GM19239 (cell line): ENCODE results near the gene CUX1.
"Not testable (repeated sequence)": the region's sequence is repeated elsewhere in the genome, so short reads cannot be mapped to it uniquely, and the experiment has no call there.

Experiments used
- DNase-seq: peaks from one replicate; pipeline ENCODE4 v3.0.0; 2011; ENCODE audit warnings: low spot score; ENCODE audit not compliant: insufficient read length
- FAIRE-seq: peaks from 2 replicates; lab custom pipeline; 2011; peaks lifted over from hg19 to GRCh38; lab: Jason Lieb, UNC

Gene CUX1

DNA sequence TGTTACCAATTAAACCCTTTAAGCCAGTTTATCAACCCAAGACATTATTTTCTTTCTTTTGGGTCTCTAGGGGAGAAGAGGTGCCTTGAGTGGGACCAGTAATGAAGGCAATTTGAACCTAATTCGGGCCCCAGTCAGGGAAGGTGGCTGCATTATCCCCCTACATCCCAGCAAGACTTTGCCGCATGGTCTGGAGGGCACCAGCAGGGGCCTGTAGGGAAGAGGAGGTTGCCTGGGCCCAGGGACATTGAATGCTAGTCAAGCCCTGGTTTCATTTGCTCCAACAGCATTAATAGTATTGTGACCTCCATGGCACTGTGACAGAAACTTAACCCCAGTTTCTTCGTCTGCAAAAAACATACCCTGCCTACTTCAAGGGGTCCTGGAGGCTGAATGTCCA is 108.8 kb downstream of the CUX1 start:
- DNase-seq (no peak), FAIRE-seq (no peak)

DNA sequence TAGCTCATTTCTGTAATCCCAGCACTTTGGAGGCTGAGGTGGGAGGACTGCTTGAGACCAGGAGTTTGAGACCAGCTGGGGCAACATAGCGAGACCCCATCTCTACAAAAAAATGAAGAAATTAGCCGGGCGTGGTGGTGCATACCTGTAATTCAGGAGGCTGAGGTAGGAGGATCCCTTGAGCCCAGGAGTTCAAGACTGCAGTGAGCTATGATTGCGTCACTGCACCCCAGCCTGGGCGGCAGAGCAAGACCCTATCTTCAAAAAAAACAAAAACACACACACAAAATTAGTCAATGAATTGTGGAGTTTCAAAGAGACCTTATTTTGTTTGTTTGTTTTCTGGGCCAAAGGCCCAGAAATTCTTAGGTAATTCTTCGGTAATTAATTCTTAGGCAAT is 110.0 kb downstream of the CUX1 start:
- DNase-seq (no peak), FAIRE-seq (no peak)

DNA sequence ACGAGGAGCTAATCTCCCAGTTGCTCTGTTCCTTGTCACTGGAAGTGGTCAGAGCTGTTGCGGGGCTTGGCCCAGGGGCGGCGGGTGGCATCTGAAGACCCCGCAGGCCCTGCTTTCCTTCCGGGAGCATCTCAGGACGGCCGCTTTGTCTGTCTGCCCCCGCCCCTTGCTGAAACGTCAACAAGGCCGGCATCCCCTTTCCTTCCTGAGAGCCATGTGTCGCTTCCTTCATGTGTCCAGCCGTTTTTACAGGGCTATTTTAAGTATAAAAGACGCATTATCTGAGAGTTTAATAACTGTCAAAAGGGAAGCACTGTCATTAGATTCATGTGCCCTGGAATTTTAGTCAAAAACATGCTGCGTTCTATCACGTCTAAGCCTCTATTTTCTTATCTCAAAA is 110.4 kb downstream of the CUX1 start:
- DNase-seq (no peak), FAIRE-seq (no peak)

DNA sequence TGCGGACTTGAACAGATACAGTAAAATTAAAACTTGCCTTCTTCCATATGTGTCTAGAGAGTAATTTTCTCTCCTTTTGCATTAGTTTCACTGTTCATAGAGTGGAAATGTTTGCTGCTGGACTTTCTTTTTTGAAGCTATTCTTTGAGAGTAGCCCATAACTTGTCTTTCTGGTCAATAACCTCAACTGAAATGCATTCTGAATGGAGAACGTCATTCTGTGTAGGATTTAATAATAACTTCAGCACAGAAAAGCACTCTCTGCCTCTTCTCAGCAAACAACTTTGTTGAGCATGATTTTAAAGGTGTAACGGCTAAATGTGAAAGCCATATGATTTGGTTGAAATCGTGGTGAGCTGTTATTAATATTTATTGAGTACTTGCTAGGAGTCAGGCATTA is 111.8 kb downstream of the CUX1 start:
- no peak for FAIRE-seq
- no peak for DNase-seq

GRCh38 chr7:101929911-101930310 is 112.5 kb downstream of the CUX1 start:
- not testable (repeated sequence) for FAIRE-seq, DNase-seq

DNA sequence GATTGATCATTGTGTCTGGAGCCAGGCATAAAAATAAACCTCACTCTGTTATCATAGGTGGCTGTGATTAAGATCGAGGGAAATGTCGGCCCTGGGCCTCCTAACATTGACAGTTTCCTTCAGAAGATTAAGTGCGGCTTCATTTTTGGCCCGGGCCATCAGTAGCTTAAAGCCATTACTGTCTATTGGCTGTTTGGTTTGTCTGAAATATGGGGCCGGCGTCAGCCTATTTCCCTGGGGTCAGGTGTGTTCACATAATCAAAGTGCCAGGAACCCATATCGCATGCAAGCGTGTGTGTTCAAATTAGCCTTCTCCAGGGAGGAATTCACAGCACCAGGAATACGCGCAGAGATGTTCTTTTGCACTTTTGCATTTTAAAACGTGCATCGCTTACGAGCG is 114.7 kb downstream of the CUX1 start:
- DNase-seq (no peak), FAIRE-seq (no peak)

GRCh38 chr7:101933028-101933427 is 115.6 kb downstream of the CUX1 start:
- no peak for DNase-seq
- FAIRE-seq: no peak

GRCh38 chr7:101933688-101934121 is 116.3 kb downstream of the CUX1 start:
- FAIRE-seq: peak; percentile 81
- DNase-seq: no peak

DNA sequence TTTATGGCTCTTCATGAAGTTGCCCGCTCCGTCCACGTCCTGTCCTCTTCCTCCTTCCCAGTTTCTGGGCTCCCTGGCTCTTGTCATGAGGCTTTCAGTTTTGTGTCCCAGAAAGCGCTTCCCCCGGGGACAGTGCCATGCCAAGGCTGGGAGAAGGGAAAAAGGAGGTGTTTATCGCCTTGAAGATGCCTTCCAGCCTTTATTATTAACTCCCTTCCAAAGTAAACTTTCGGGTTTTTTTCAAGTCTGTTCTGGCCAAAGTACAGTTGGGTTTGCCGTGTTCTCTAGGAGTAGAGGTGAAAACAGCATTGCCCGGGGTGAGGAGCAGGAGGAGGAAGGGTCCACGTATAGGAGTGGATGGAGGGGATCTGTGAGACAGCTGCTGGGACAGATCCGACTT is 117.2 kb downstream of the CUX1 start:
- FAIRE-seq (no peak), DNase-seq (no peak)

DNA sequence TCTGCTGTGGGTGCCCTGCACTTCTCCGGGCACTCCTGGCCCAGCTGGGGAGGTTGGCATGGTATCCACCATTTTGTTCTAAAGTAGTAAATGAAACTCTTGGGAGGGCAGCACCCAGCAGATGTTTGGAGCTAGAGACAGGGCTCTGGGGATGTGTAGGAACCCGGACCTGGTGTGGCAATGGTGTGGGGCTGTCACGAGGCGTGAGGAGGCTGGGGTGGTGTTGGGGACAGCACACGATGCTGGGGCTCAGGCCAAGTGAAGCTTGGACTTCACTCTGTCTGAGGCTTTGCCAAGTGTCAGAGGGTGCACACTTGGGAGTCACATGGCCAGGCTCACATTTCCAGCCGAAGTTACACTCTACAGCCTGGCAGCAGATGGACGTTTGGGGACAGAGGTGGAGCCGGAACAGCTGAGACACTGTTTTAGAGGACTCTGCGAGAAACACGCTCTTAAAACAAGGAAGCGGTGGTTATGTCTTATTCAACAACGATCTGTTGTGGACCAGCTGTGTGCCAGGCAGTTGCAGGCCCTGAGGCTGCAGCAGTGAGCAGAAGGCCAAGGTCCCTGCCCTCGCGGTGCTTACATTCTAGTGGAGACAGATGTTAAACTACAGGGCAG is 118.2 kb downstream of the CUX1 start:
- FAIRE-seq: no peak
- no peak for DNase-seq

- DNase-seq: no peak
- no peak for FAIRE-seq
These were observed 118.8 kb downstream of the CUX1 start for GRCh38 chr7:101936223-101936610.

DNA sequence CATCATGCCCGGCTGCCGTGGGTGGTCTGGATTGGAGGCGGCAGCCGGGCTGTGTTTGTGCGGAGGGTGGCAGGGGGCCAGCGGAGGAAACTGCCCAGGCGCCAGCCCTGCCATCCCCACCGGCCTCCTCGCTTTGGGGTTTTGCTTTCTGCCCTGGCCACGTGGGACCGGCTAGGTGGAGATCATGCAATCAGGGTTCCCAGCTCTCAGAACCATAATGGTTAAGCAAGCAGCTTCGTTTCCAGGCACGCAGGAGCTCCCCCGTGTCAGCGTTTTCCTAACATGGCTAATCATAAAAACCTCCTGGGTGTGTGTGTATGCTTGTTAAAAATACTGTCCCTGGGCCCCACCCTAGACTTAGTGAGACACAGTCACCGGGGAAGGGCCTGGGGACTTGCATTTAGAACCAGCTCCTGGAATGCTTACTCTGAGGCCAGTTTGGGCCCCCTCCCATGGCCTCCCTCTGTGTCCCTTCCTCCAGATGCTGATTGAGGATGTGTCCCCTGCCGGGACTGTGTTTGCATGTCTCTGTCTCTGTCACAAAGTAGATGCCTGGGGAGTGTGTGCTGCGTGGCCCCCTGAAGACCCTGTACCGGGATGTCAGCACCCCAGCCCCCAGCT is 119.3 kb downstream of the CUX1 start:
- FAIRE-seq (no peak), DNase-seq (no peak)

DNA sequence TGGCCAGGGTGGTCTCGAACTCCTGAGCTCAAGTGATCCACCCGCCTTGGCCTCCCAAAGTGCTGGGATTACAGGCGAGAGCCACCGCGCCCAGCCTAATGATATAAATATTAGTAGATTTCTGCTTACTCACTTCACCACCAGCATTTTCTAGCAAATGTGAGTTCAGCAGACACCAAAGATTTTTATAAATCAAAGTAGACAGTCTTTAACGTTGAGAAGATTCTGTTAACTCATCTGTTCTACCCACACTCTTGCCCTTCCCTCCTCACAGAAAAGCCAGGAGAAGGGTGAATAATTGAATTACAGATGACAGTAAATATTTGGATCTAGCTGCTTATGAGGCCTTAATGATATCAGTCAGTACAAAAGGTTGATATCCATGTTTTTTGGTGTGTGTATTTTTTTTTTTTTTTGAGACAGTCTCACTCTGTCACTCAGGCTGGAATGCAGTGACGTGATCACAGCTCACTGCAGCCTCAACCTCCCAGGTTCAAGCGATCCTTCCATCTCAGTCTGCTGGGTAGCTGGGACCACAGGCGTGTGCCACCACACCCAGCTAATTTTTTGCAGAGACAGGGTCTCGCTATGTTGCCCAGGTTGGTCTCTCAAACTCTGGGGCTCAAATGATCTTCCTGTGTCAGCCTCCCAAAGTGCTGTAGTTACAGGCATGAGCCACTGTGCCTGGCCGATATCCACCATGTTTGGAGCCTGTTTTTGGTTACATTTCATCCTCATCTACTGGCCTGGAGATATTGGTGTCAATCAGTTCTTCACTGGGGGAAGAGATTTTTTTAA is 120.5 kb downstream of the CUX1 start:
- FAIRE-seq: no peak
- no peak for DNase-seq

DNA sequence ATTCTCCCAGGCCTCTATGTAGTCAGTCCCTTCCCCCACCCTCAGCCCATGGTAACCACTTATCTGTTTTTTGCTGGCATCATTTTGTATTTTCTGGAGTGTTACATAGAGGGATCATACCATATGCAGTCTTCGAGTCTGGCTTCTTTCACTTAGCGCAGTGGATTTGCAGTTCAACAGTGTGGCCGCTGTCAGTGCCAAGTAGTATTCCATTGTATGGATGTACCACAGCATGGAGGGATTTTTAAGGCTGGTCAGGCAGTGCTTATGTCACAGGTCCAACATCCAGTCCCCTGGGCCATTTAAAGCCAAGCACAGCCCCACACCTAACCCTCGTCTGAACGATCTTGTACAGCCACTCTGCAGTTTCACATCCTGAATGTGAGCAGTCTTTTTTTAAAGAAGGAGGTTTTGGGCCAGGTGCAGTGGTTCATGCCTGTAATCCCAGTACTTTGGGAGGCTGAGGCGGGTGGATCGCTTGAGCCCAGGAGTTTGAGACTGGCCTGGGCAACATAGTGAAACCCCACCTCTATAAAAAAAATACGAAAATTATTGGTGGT is 121.8 kb downstream of the CUX1 start:
- DNase-seq: no peak
- peak; percentile 57 for FAIRE-seq

DNA sequence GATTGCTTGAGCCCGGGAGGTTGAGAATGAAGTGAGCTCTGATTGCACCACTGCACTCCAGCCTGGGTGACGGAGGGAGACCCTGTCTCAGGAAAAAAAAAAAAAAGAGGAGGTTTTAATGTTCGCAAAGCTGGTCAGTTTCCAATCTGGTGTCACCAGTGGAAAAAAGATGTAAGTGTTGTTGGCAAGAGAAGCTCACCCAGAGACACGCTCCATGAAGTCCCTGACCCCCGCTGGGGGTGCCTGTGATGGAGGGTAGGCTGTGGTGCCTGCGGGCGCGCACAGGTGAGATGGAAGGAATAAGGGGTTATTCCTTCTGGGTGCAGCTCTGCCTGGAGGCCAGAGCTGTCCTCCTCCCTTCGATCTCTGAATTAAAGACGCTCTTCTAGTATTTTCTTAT is 122.7 kb downstream of the CUX1 start:
- no peak for DNase-seq
- no peak for FAIRE-seq

- FAIRE-seq (no peak), DNase-seq (no peak)
These were observed 123.4 kb downstream of the CUX1 start for GRCh38 chr7:101940830-101941229.

DNA sequence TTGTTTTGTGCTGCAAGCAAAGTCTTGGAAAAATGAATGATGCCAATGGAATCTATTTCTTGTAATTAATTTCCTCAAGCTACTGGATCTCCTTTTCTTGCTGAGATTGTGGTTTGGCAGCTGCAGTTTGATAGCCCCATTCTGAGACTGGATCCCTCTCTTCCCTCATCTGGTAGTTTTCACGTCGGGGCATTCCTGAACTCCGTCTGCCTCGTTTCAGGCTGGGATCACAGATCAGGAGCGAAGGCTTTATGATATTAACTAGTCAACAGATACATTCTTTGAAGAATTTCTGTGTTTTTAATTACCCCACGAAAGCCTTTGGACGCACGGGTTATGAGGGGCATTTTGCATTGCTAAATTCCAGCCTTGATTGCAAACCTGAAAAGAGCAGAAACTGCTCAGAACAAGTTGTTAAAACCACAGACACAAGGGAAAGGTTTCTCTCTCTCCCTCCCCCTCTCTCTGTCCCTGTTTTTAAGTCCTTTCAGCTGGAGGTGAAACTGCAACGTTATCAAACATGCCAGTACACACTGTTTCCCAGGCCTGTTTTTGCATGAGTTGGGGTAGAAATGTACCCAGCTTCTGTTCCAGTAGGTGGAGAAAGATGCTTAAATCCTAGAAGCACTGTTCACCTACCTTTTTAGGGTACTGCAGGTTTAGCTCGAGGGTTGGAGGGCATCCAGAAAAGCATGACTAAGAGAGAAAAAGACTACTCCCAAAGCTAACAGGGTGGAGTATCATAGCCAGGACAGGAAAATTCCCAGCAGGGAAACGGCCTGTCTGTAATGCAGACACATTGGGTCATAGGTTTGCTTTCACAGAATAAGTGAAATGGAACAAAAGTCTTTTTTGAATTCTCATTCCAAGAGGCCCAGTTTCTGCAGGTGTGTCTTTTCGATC is 124.3 kb downstream of the CUX1 start:
- FAIRE-seq (no peak), DNase-seq (no peak)

DNA sequence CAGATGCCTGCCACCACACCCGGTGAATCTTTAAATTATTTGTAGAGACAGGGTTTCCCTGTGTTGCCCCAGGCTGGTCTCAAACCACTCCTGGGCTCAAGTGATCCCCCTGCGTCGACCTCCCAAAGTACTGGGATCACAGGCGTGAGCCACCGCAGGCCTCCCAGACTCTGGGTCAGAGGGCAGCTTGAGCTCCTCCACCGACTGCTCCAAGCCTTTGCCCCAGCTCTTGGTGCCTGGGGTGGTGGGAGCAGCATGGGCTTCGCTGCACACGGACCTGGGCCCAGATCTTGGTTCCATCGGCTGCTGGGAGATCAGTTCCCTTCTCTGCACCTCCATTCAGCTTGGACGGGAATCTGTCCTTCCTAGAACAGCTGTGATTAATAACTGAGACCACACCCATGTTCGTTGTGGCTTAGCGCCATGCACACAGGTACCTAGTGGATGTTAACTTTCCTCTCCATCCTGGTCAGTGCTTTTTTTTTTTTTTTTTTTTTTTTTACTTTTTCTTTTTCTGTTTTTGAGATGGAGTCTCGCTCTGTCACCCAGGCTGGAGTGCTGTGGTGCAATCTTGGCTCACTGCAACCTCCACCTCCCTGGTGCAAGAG is 125.3 kb downstream of the CUX1 start:
- no peak for FAIRE-seq
- DNase-seq: no peak

GRCh38 chr7:101943306-101943705 is 125.9 kb downstream of the CUX1 start:
- no peak for FAIRE-seq
- DNase-seq: no peak
